GM18520 (cell line): ENCODE results near the gene CHRM1.
"Not testable (repeated sequence)": the region's sequence is repeated elsewhere in the genome, so short reads cannot be mapped to it uniquely, and the experiment has no call there.

Source experiments
- ATAC-seq: cut with Tn5 transposase; IDR thresholded peaks from one replicate; pipeline ENCODE4 v1.9.1; 2021; ENCODE audit not compliant: unreplicated experiment

Gene CHRM1

DNA sequence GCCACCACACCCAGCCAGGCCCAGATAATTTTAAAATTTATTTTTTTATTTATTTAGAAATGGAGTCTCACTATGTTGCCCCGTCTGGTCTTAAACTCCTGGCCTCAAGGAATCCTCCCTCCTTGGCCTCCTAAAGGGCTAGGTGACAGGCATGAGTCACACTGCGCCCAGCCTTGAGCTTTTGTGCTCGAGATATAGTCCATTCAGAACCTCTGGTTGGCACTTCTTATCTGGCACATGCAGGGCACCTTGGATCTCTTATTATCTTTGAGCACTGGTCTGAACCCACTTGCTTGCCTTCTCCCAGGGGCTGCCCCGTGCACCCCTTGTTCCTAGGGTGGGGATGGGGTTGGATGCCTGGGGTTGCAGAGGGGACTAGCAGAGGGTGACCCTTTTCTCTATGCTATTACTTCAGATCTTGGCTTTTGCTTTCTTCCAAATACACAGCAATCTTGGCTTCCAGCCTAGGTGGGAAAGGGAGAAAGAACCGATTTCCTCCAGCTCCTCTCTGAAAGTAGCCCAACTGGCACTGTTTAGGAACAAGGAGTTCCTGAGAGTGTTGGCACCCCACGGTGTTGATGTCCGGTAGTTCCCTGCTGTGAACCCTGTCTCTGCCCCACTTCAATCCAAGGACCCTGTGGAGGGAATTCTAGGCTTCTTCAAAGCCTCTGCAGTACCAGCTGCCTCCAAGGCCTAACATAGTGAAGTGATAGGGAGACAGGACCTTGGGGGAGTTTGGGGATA, 41.8 kb downstream of the CHRM1 start:
- no peak for ATAC-seq

DNA sequence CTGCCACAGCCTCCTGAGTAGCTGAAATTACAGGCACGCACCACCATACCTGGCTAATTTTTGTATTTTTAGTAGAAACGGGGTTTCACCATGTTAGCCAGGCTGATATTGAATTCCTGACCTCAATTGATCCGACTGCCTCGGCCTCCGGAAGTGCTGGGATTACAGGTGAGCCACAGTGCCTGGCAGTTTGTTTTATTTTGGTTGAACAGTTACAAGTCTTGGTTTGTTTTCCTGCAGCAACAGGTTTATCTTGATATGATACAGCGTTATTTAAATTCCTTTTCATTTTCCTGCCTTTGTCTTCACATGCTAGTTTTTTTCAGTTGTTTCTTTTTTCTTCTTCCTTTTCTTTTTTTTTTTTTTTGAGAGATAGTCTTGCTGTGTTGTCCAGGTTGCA, 44.5 kb downstream of the CHRM1 start:
- no peak for ATAC-seq

DNA sequence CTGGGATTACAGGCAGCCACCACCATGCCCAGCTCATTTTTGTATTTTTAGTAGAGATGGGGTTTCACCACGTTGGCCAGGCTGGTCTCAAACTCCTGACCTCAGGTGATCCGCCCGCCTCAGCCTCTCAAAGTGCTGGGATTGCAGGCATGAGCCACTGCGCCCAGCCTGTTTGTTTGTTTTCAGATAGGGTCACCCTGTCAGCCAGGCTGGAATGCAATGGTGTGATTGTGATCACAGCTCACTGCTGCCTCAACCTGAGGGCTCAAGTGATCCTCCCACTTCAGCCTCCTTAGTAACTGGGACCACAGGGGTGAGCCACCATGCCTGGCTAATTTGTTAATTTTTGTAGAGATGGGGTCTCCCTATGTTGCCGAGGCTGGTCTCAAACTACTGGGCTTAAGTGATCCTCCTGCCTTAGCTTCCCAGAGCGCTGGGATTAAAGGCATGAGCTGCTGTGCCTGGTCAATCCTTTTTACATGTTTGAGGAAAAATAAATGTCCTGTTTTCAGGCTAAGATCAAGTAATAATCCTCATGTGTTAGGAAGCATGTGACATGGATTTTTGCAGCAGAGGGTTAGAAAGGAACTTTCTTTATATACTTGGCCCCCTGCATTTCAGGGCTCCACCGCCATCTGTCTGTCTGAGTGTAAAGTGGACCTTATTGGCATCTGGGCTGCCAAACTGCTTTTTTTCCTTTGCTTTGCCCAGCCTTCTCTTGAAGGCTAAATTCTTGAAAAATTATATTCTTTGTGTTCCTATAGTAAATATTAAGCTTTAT, 45.3 kb downstream of the CHRM1 start:
- ATAC-seq = no peak

DNA sequence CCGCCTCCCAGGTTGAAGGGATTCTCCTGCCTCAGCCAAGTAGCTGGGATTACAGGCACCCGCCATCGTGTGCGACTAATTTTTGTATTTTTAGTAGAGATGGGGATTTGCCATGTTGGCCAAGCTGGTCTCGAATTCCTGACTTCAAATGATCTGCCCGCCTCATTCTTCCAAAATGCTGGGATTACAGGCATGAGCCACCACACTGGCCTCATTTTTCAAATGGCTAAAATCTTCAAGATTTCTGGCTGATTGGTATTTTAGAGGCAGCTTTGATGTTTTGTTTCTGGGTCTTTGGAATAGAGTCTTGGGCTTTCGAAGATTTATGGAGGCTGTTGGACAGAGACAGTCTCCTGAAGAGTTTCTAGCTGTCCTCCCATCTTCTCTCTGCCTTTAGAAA, 46.3 kb downstream of the CHRM1 start:
- no peak for ATAC-seq

DNA sequence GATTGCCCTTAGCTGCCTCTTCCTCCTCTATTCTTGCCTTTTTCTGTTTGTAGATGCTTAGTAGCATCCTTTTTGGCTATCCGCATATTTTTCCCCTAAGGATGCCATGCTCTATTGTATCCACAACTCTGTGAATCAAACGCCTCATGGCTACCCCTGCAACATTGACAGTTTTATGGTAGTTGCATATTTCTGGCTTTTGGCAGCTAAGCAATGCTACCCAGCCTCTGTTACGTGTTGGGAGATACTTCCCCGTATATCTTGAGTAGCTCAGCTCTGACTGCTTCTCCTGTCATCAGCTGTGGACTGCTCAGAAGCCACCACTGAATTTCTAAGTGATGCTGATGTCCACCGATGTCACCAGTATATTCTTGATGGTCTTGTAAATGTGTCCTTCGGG, 55.5 kb downstream of the CHRM1 start:
- ATAC-seq = no peak

DNA sequence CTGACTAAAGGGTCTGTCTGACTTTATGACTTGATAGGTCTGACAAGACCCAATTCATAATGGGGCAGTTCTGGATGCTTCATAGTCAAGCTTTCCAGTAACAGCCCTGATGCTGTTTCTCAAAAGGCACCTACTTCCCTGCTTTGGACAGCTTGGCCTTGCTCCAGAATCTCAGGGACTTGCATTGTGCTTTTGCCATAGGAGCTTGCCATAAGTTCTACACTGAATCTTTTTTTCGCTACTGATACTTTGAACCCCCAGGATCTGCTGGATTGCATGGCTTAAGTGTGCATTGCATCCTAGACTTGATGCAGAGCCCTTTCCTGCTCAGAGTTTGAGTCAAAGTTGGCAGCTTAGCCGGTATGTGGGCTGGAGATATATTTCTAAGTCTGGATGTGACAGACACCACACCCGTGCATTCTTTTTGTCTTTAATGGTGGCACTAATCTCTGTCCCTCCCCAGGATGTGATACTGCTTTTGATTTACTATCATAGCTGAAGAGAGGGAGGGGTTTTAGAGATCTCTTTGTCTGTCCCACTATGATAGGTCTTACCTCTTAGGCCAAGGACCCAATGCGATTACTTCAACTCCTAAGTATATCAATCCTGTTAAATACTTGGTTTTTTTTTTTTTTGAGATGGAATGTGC, 57.4 kb downstream of the CHRM1 start:
- no peak for ATAC-seq

DNA sequence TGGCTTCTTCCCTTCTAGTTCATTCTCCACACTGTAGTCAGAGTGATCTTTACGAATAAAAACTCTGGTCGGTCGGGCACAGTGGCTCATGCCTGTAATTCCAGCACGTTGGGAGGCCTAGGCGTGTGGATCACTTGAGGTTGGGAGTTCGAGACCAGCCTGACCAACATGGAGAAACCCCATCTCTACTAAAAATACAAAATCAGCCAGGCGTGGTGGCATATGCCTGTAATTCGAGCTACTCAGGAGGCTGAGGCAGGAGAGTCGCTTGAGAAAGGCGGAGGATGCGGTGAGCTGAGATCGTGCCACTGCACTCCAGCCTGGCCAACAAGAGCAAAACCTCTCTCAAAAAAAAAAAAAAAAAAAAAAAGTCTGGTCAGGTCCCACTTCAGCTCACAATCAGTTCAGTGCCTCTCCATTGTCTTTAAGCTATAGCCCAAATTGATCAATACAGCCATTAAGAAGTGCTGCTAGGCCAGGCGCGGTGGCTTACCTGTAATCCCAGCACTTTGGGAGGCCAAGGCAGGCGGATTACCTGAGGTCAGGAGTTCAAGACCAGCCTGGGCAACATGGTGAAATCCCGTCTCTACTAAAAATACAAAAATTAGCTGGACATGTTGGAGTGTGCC, 59.5 kb downstream of the CHRM1 start:
- ATAC-seq = not testable (repeated sequence)

DNA sequence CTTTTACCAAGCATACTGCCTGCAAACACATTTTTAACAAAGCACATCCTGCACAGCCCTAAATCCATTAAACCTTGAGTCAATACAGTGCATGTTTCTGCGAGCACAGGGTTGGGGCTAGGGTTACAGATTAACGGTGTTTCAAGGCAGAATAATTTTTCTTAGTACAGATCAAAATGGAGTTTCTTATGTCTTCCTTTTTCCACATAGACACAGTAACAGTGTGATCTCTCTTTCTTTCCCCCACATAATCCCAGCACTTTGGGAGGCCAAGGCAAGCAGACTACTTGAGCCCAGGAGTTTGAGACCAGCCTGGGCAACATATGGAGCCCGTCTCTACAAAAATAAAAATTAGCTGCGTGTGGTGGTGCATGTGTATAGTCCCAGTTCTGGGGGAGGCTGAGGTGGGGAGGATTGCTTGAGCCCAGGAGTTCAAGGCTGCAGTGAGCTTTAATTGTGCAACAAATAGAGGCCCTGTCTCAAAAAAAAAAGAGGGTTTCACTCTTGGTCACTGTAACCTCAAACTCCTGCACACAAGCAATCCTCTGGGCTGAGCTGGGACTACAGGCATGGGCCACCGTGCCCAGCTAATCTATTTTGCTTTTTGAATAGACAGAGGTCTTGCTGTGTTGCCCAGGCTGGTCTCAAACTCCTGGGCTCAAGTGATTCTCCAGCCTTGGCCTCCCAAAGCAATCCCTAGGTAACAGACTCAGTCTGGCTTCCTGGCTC, 60.2 kb downstream of the CHRM1 start:
- ATAC-seq = no peak

DNA sequence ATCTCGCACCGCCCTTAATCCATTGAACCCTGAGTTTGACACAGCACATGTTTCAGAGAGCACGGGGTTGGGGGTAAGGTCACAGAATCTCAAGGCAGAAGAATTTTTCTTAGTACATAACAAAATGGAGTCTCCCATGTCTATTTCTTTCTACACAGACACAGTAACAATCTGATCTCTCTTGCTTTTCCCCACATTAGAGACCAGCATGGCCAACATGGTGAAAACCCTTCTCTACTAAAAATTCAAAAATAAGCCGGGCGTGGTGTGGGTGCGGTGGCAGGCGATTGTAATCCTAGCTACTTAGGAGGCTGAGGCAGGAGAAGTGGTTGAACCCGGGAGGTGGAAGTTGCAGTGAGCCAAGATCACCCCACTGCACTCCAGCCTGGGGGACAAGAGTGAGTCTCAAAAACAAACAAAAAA, 61.9 kb downstream of the CHRM1 start:
- ATAC-seq = not testable (repeated sequence)
